MG63 (cell line): ENCODE measurements around the gene TIAL1. TPM values are rescaled to one million over a fixed set of nuclear protein-coding genes. Genes with fewer than 3 reads are reported as not detected.

Experiments
- DNase-seq: peaks from one replicate; pipeline ENCODE4 v3.0.0-alpha.2; 2020
- H3K27me3 ChIP-seq: fragments of 250-450 bp; sonication (Bioruptor Pico); 2 replicates; pipeline ENCODE4 v1.5.1; 2020; ENCODE audit warnings: mild to moderate bottlenecking, moderate library complexity
- H3K36me3 ChIP-seq: fragments of 250-450 bp; sonication (Bioruptor Pico); 2 replicates; pipeline ENCODE4 v1.5.1; 2020; ENCODE audit warnings: mild to moderate bottlenecking, moderate library complexity
- H3K4me3 ChIP-seq: fragments of 250-450 bp; sonication (Bioruptor Pico); 2 replicates; pipeline ENCODE4 v1.5.1; 2020; ENCODE audit warnings: mild to moderate bottlenecking, moderate library complexity
- H3K9me3 ChIP-seq: fragments of 250-450 bp; sonication (Bioruptor Pico); 2 replicates; pipeline ENCODE4 v1.5.1; 2020; ENCODE audit warnings: mild to moderate bottlenecking, moderate library complexity
- total RNA-seq: library from RNA; depleted of rRNA; stranded (reverse); fragments of >200 nt; shearing (Covaris generic); gene quantifications from 2 replicates; pipeline ENCODE4 v1.2.3, GENCODE V29; 2014; ENCODE audit warnings: low replicate concordance; rRNA removed

The TIAL1 gene
- total RNA-seq, 1 experiment from 2014 or later: 30.7 TPM

DNA sequence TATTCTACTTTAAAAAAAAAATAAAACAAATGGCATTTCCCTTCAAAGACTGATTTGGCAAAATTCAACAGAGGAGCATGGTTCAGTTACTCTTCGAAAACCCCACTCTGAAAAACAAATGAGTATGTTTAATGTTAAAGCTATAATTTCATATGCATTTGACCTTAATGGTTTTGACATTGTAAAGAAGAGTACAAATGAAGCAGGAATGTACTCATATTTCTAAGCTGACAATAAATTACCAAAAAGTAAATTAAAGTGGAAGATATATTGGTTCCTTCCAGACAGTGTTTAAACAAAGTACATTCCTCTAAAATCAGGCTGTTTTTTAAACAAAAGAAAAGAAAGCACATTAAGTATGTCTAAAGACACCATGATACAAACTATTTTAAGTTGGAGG, 70.6 kb downstream of the TIAL1 start:
- H3K9me3 ChIP-seq: no peaks in the 10 kb centered on the region
- H3K36me3 ChIP-seq: no peaks in the 10 kb centered on the region
- DNase-seq: no peak
- no peak overlapping the region for H3K4me3 ChIP-seq
- no peaks in the 10 kb centered on the region for H3K27me3 ChIP-seq

DNA sequence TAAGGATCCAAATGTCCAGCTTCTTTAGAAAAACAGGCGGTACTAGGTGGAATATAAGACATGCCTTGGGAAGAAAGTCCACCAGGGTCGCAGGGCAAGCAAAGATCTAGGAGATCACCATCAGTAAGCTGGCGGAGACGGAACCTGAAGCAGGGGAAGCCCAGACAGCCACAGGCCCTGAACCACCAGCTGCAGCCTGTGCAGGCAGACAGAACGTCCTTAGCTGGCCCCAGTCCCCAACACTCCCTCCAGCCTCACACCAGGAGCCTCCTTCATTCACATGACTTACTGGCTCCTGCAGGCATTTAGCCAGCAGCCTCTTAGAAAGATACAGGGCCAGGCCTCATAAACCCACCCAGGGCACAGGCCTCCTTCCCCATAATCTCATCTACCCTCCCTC, 71.6 kb downstream of the TIAL1 start:
- H3K9me3 ChIP-seq: no peaks in the 10 kb centered on the region
- H3K27me3 ChIP-seq: no peaks in the 10 kb centered on the region
- H3K36me3 ChIP-seq: no peaks in the 10 kb centered on the region
- no peak overlapping the region for H3K4me3 ChIP-seq
- DNase-seq: no peak

DNA sequence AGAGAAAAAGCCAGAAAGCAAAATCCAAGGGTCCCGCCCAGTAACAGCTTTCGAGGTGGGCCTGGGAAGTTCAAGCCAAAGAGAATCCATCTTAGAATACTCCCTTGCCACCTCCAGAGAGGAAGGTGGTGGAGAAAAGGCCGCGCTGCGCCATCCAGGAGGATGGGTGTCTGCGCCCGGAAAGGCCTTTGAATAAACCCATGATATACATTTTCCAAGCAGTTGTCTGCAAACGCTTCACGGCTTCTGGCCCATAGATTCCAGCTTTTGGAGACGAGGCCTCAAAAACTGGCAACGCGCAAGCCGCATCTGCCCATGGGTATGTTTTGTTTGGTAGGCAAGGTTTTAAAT, 72.1 kb downstream of the TIAL1 start:
- Histone ChIP-seq H3K27me3 (no peaks in the 10 kb centered on the region), H3K9me3 (no peaks in the 10 kb centered on the region), H3K36me3 (no peaks in the 10 kb centered on the region), H3K4me3 (no peak overlapping the region)
- no peak for DNase-seq

DNA sequence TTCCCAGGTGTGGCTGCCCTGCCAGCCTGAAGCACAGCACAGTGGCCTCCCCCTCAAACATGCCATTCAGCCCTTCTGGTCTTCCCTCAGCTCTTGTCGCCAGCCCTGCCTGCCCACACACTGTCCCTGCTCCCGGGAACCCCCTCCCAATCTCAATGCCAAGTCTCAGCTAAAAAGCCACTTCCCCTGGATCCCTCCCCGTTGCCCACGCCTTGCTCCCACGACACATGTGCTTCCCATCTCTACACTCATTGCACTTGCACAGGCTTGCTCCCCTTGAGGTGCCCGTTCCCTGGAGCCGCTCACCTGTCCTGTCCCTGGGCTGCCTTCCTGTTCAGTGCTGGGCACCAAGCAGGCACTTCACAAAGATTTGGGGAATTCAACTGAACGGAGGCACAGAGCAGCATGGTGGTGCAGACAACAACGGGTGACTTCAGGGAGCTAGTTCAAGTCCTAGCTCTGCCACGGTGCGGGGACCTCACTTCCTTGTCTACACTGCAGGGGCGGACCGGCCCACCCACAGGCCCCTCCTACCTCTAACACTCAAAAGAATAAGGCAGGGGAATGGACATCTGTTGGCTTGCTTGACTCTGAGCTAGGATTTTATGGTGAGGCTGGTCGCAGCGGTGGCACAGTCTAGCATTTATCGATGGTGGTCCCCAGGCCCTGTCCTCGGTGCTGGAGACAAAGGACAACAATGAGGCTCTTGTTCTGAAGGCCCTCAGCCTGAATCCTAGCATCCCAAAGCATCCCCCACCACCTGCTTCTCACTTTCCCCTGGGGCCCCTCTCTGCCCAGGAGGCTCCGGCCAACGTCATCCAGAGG, 72.7 kb downstream of the TIAL1 start:
- no peaks in the 10 kb centered on the region for H3K27me3 ChIP-seq
- H3K4me3 ChIP-seq: no peak overlapping the region
- no peak for DNase-seq
- H3K36me3 ChIP-seq: no peaks in the 10 kb centered on the region
- H3K9me3 ChIP-seq: no peaks in the 10 kb centered on the region

Other genes starting within 250 kb of the TIAL1 start
- 33.7 and 41.1 TPM in 2 replicates for gene RGS10, start 54.2 kb downstream of the TIAL1 start, total RNA-seq
- 26.9 and 31.9 TPM in 2 replicates for gene BAG3, start 54.4 kb upstream of the TIAL1 start, total RNA-seq
- gene INPP5F, start 129.1 kb upstream of the TIAL1 start, total RNA-seq: 7.1 and 10.1 TPM in 2 replicates